Hepatocyte (in vitro differentiated cells): ENCODE data around the gene ADAMTS19. TPM values are rescaled to one million over a fixed set of nuclear protein-coding genes. Genes with fewer than 3 reads are reported as not detected.

ENCODE experiments used
- DNase-seq: peaks from one replicate; pipeline ENCODE4 v3.0.0-alpha.2; 2016; ENCODE audit warnings: low spot score
- H2AFZ ChIP-seq: fragments of 200-600 bp; sonication (generic); 2 replicates; pipeline ENCODE4 v1.6.0; 2016; ENCODE audit warnings: antibody characterized with exemption, mild to moderate bottlenecking
- H3K27ac ChIP-seq: fragments of 200-600 bp; sonication (generic); 2 replicates; pipeline ENCODE4 v1.5.1; 2016; ENCODE audit warnings: mild to moderate bottlenecking
- H3K27me3 ChIP-seq: fragments of 200-600 bp; sonication (generic); 2 replicates; pipeline ENCODE4 v1.6.1; 2016
- H3K36me3 ChIP-seq: fragments of 200-600 bp; sonication (generic); replicated peaks from 2 replicates; pipeline ENCODE4 v1.5.1; 2016; ENCODE audit warnings: low read depth; ENCODE audit not compliant: insufficient read depth
- H3K4me1 ChIP-seq: fragments of 200-600 bp; sonication (generic); 2 replicates; pipeline ENCODE4 v1.5.1; 2016; ENCODE audit warnings: mild to moderate bottlenecking, moderate library complexity; ENCODE audit not compliant: insufficient read depth
- H3K4me2 ChIP-seq: fragments of 200-600 bp; sonication (generic); 2 replicates; pipeline ENCODE4 v1.6.0; 2016
- H3K4me3 ChIP-seq: fragments of 200-600 bp; sonication (generic); 2 replicates; pipeline ENCODE4 v1.5.1; 2016; ENCODE audit warnings: mild to moderate bottlenecking
- H3K79me2 ChIP-seq: fragments of 200-600 bp; sonication (generic); 2 replicates; pipeline ENCODE4 v1.6.0; 2017; ENCODE audit warnings: mild to moderate bottlenecking
- H3K9me2 ChIP-seq: fragments of 200-600 bp; sonication (generic); replicated peaks from 2 replicates; pipeline ENCODE4 v1.6.0; 2017; ENCODE audit warnings: mild to moderate bottlenecking; ENCODE audit not compliant: insufficient read depth
- H3K9me3 ChIP-seq: fragments of 200-600 bp; sonication (generic); 2 replicates; pipeline ENCODE4 v1.5.1; 2016; ENCODE audit warnings: low read depth, mild to moderate bottlenecking
- H4K20me1 ChIP-seq: fragments of 200-600 bp; sonication (generic); 2 replicates; pipeline ENCODE4 v1.6.0; 2016; ENCODE audit warnings: mild to moderate bottlenecking; ENCODE audit not compliant: insufficient read depth, poor library complexity, severe bottlenecking
- CTCF ChIP-seq: fragments of 200-600 bp; sonication (generic); IDR thresholded peaks from 2 replicates; pipeline ENCODE4 v1.5.1; 2016; ENCODE audit warnings: antibody characterized with exemption, mild to moderate bottlenecking; ENCODE audit not compliant: poor library complexity
- EZH2 ChIP-seq: fragments of 200-600 bp; sonication (generic); IDR thresholded peaks from 2 replicates; pipeline ENCODE4 v1.6.1; 2016; ENCODE audit warnings: antibody characterized with exemption, mild to moderate bottlenecking, borderline replicate concordance
- EZH2phosphoT487 ChIP-seq: fragments of 200-600 bp; sonication (generic); IDR thresholded peaks from one replicate; pipeline ENCODE4 v1.6.1; 2018; ENCODE audit warnings: antibody characterized with exemption, mild to moderate bottlenecking, low read depth, moderate library complexity; ENCODE audit not compliant: unreplicated experiment, severe bottlenecking
- WGBS: methylation state at CpG from one replicate; pipeline ENCODE4 v1.1.6; 2016; ENCODE audit warnings: low lambda C conversion rate; ENCODE audit errors: missing lambda C conversion rate; 5-methylcytosine and 5-hydroxymethylcytosine counted together
- polyA plus RNA-seq: library from polyadenylated mRNA; unstranded; fragments of >200 nt; fragmentation: Nextera tagmentation; extraction: Ambion mirVana; gene quantifications from 2 replicates; pipeline ENCODE4 v1.2.1, GENCODE V29; 2016
- total RNA-seq: library from RNA; depleted of rRNA; stranded (reverse); fragments of >200 nt; gene quantifications from 2 replicates; pipeline ENCODE4 v1.2.3, GENCODE V29; 2014

Gene ADAMTS19
- total and polyA plus RNA-seq, 2 experiments from 2014 or later, result 1.8 to 5.0 TPM

- TF ChIP-seq CTCF, result no peak
- TF ChIP-seq EZH2, result no peak
- no peak for TF ChIP-seq EZH2phosphoT487
- no peak for DNase-seq
- no peak overlapping the region for H3K4me2 ChIP-seq
- no peak overlapping the region for H2AFZ ChIP-seq
- H3K4me3 ChIP-seq, result no peak overlapping the region
- no peaks in the 10 kb centered on the region for H3K36me3 ChIP-seq
- no peaks in the 10 kb centered on the region for H3K27me3 ChIP-seq
- no peaks in the 10 kb centered on the region for H3K9me3 ChIP-seq
- WGBS, result 92% methylated on average over 4 of the region's 4 CpGs
- H3K4me1 ChIP-seq, result peaks cover 5% of the 10 kb centered on the region
- H3K27ac ChIP-seq, result no peak overlapping the region
- H3K9me2 ChIP-seq, result no peaks in the 10 kb centered on the region
- no peaks in the 10 kb centered on the region for H3K79me2 ChIP-seq
- H4K20me1 ChIP-seq, result no peaks in the 10 kb centered on the region
Measured at GRCh38 chr5:129653442-129653841, 193.3 kb downstream of the ADAMTS19 start.

GRCh38 chr5:129656952-129657351, 196.9 kb downstream of the ADAMTS19 start:
- Histone ChIP-seq H3K4me1 (no peaks in the 10 kb centered on the region), H3K4me2 (no peak overlapping the region), H3K9me3 (no peaks in the 10 kb centered on the region), H3K79me2 (no peaks in the 10 kb centered on the region), H3K4me3 (no peak overlapping the region), H2AFZ (no peak overlapping the region), H3K36me3 (no peaks in the 10 kb centered on the region), H3K27ac (no peak overlapping the region), H3K27me3 (no peaks in the 10 kb centered on the region), H3K9me2 (no peaks in the 10 kb centered on the region), H4K20me1 (no peaks in the 10 kb centered on the region)
- TF ChIP-seq CTCF (no peak), EZH2 (no peak), EZH2phosphoT487 (no peak)
- no peak for DNase-seq
- 70% methylated on average over 2 of the region's 2 CpGs for WGBS

- TF ChIP-seq CTCF (no peak), EZH2phosphoT487 (no peak), EZH2 (no peak)
- no peak overlapping the region for H3K27ac ChIP-seq
- DNase-seq, result no peak
- no peaks in the 10 kb centered on the region for H3K79me2 ChIP-seq
- H3K9me2 ChIP-seq, result no peaks in the 10 kb centered on the region
- WGBS, result 96% methylated on average over 1 of the region's 1 CpG
- H3K4me1 ChIP-seq, result no peaks in the 10 kb centered on the region
- no peaks in the 10 kb centered on the region for H3K27me3 ChIP-seq
- H3K9me3 ChIP-seq, result no peaks in the 10 kb centered on the region
- H4K20me1 ChIP-seq, result no peaks in the 10 kb centered on the region
- no peak overlapping the region for H3K4me3 ChIP-seq
- H3K4me2 ChIP-seq, result no peak overlapping the region
- H3K36me3 ChIP-seq, result no peaks in the 10 kb centered on the region
- no peak overlapping the region for H2AFZ ChIP-seq
Measured at GRCh38 chr5:129658801-129659200, 198.7 kb downstream of the ADAMTS19 start.
